RWPE2 (cell line): ENCODE data around the gene A1BG.
A peak's percentile ranks its signal among the peaks of the same experiment; 100 is the strongest.

Experiments
- ATAC-seq: fragments of 200-7000 bp; cut with Tn5 transposase; 3 replicates; pipeline ENCODE4 v1.9.1; 2021; ENCODE audit warnings: low read depth
- DNase-seq: peaks from one replicate; pipeline ENCODE4 v3.0.0-alpha.2; 2020; ENCODE audit warnings: low spot score
- H3K27ac ChIP-seq: fragments of 450-650 bp; 2 replicates; pipeline ENCODE4 v1.5.1; 2017; ENCODE audit warnings: mild to moderate bottlenecking; ENCODE audit not compliant: poor library complexity, severe bottlenecking
- H3K27me3 ChIP-seq: fragments of 250-450 bp; sonication (Bioruptor Pico); 2 replicates; pipeline ENCODE4 v1.5.1; 2021; ENCODE audit warnings: mild to moderate bottlenecking, moderate library complexity; ENCODE audit not compliant: insufficient read depth, poor library complexity, severe bottlenecking
- H3K36me3 ChIP-seq: fragments of 250-450 bp; sonication (Bioruptor Pico); 2 replicates; pipeline ENCODE4 v1.5.1; 2020; ENCODE audit warnings: low read depth, mild to moderate bottlenecking, moderate library complexity
- H3K4me1 ChIP-seq: fragments of 250-450 bp; sonication (Bioruptor Pico); 2 replicates; pipeline ENCODE4 v1.5.1; 2021; ENCODE audit warnings: mild to moderate bottlenecking, moderate library complexity; ENCODE audit not compliant: insufficient read depth, poor library complexity, severe bottlenecking
- H3K4me3 ChIP-seq: fragments of 250-450 bp; sonication (Bioruptor Pico); 2 replicates; pipeline ENCODE4 v1.5.1; 2021; ENCODE audit warnings: mild to moderate bottlenecking, moderate library complexity; ENCODE audit not compliant: severe bottlenecking
- H3K9me3 ChIP-seq: fragments of 250-450 bp; sonication (Bioruptor Pico); 2 replicates; pipeline ENCODE4 v1.5.1; 2021; ENCODE audit warnings: mild to moderate bottlenecking, moderate library complexity; ENCODE audit not compliant: severe bottlenecking
- TF ChIP-seq, protein P1 (sequence below): fragments of 450-650 bp; IDR thresholded peaks from one replicate; pipeline ENCODE4 v1.5.1; 2017; ENCODE audit warnings: mild to moderate bottlenecking, moderate library complexity; ENCODE audit not compliant: poor library complexity, severe bottlenecking

The A1BG gene, protein sequence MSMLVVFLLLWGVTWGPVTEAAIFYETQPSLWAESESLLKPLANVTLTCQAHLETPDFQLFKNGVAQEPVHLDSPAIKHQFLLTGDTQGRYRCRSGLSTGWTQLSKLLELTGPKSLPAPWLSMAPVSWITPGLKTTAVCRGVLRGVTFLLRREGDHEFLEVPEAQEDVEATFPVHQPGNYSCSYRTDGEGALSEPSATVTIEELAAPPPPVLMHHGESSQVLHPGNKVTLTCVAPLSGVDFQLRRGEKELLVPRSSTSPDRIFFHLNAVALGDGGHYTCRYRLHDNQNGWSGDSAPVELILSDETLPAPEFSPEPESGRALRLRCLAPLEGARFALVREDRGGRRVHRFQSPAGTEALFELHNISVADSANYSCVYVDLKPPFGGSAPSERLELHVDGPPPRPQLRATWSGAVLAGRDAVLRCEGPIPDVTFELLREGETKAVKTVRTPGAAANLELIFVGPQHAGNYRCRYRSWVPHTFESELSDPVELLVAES

DNA sequence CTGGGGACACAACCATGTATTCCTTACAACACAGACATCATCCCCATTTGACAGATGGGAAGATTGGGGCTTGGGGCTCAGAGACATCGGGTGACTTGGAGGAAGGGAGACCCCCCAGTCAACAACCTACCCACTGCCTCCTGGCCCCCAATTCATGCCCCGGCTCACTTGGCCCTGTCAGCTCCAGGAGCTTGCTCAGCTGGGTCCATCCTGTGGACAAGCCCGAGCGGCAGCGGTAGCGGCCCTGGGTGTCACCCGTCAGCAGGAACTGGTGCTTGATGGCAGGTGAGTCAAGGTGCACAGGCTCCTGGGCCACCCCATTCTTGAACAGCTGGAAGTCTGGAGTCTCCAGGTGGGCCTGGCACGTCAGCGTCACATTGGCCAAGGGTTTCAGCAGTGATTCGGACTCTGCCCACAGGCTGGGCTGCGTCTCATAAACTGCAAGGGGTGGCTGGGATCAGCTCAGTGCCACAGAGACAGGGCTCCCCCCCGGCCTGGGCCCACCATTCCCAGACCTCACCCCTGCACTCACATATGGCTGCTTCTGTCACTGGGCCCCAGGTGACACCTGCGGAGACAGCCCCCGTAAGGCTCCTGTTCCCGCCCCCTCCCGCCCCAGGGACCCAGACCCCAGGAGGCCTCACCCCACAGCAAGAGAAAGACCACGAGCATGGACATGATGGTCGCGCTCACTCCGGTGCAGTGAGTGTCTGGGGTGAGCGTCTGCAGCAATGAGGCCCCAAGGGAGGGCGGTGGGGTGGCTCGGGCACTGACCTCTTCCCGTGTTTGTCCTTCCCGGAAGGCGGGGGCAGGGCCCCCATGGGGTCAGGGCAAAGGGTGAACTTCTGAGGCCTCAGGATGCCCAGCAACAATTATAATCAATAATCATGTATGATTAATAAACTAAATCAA lies at the start of gene A1BG:
Gene A1BG (minus strand): TSS at position 733 of the 912 bp plus-strand sequence. CDS start 55 bp downstream, at position 678.
- Histone ChIP-seq H3K27me3 (no peaks in the 10 kb centered on the region), H3K36me3 (no peaks in the 10 kb centered on the region), H3K27ac (no peak within 1 kb of the TSS), H3K4me1 (peaks cover 5% of the 10 kb centered on the region), H3K9me3 (no peaks in the 10 kb centered on the region), H3K4me3 (no peak within 1 kb of the TSS)
- TF ChIP-seq, protein P1, sequence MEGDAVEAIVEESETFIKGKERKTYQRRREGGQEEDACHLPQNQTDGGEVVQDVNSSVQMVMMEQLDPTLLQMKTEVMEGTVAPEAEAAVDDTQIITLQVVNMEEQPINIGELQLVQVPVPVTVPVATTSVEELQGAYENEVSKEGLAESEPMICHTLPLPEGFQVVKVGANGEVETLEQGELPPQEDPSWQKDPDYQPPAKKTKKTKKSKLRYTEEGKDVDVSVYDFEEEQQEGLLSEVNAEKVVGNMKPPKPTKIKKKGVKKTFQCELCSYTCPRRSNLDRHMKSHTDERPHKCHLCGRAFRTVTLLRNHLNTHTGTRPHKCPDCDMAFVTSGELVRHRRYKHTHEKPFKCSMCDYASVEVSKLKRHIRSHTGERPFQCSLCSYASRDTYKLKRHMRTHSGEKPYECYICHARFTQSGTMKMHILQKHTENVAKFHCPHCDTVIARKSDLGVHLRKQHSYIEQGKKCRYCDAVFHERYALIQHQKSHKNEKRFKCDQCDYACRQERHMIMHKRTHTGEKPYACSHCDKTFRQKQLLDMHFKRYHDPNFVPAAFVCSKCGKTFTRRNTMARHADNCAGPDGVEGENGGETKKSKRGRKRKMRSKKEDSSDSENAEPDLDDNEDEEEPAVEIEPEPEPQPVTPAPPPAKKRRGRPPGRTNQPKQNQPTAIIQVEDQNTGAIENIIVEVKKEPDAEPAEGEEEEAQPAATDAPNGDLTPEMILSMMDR, result no peak
- DNase-seq (no peak), ATAC-seq (no peak)

DNA sequence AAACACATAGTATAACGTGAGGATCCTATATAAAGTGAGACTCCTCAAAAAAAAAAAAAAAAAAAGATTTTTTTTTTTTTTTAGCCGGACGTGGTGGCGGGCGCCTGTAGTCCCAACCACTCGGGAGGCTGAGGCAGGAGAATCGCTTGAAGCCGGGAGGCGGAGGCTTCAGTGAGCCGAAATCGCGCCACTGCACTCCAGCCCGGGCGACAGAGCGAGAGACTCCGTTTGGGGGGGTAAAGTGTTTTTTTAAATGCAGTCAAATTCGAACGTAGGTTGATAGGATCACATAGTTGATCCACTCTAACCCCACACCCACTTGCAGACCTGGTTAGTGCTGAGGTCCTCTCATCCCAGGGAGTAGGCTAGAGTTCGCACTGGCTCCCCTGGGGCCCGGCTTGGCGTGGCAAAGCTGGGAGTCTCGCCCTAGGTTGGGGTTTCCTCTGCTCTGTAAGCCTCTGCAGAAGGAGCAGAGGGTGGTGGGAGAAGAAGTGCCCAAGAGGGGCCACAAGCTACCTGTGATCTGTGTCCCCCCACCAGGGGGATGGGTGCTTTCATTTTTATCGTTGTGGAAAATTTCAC lies 48.6 kb upstream of the A1BG start:
- no peak for ATAC-seq
- H3K4me3 ChIP-seq, result peak overlapping the region; percentile 60

DNA sequence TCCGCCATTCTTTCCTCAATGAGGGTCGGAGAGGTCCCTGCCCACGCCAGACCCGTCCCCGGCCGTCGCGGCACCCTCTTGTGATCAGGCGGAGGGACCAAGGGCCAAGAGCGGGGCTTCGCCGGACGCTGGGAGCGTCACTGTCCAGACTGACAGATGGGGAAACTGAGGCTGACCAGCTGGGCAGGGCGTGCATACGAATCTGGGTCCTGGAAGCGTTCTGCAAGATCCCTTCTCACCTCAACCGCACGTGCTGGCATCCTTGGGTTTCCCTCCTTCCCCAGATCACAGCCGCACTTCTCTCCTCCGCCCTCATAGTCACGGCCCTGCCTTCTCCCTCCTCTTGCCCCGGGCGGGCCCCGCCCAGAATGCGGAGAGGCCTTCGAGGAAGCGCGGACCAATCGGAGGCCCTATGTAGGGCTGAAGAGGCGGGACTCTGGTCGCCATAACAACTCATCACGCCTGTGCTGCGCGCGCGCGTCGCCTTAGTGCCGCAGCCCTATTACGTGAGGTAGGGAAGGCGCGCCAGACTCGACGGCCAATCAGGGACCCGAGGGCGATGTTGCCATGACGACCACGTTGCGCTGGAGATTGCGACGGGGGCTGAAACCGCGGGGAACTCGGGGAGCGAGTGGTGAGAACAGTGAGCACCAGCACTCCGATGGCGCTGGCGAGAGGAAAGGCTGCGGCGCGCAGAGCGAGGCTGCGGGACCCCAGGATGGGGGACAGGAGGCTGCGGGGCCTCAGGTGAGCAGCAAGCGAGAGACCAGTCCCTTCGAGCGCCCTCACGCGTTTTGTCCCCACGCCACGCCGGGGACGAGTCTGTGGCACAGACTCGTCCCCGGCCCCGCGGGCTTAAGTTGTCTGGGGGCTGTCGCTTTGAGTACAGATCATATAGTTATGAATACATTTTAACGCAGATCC lies 47.9 kb upstream of the A1BG start:
- DNase-seq, result peak; percentile 99
- Histone ChIP-seq H3K27me3 (no peaks in the 10 kb centered on the region), H3K4me1 (peaks cover 4% of the 10 kb centered on the region), H3K9me3 (no peaks in the 10 kb centered on the region), H3K27ac (peak overlapping the region; percentile 33), H3K4me3 (peak overlapping the region; percentile 60), H3K36me3 (no peaks in the 10 kb centered on the region)
- peak; percentile 93 for ATAC-seq
- TF ChIP-seq, protein P1, result no peak

More for the DNA sequence above, 48.6 kb upstream of the A1BG start:
- H3K4me1 ChIP-seq, result peaks cover 4% of the 10 kb centered on the region
- H3K9me3 ChIP-seq, result no peaks in the 10 kb centered on the region
- TF ChIP-seq, protein P1, result no peak
- DNase-seq, result no peak
- peak overlapping the region; percentile 25 for H3K27ac ChIP-seq
- H3K36me3 ChIP-seq, result no peaks in the 10 kb centered on the region
- H3K27me3 ChIP-seq, result no peaks in the 10 kb centered on the region

DNA sequence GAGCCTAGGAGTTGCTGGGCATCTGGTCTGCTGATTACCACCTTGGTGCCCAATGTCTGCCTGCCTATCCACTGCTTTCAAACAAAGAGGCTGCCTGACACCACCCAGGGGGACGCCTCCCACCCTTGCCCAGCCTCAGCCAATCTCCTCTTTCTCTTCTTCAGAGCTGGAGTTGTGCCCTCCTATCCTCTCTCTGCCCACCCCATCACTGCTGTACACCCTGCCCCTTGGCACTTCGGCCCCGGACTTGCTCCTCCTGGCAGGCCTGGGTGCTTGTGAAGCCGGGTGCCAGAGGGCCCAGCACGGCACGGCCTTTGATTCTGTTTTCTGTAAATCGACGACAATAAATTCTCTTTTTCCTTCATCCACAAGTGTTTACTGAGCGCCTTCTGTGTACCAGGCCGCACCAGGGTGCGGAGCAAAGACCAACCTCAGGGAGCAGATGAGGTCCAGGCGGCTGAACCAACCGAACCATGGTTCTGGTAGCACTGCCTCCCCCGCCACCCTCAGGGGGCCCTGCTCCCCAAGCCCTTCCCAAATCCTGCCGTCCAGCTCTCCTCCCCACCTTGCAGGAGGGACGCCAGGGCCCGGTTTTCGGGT lies 47.1 kb upstream of the A1BG start:
- Histone ChIP-seq H3K9me3 (no peaks in the 10 kb centered on the region), H3K27ac (peak overlapping the region; percentile 33), H3K36me3 (no peaks in the 10 kb centered on the region), H3K27me3 (no peaks in the 10 kb centered on the region), H3K4me1 (peaks cover 4% of the 10 kb centered on the region), H3K4me3 (peak overlapping the region; percentile 60)
- ATAC-seq, result peak; percentile 18
- DNase-seq, result peak; percentile 67
- TF ChIP-seq, protein P1, result no peak
